Body of pancreas (tissue), 4 donors: ENCODE results near the gene CEP44. TPM values are rescaled to one million over a fixed set of nuclear protein-coding genes. Genes with fewer than 3 reads are reported as not detected.
"Not testable (repeated sequence)": the region's sequence is repeated elsewhere in the genome, so short reads cannot be mapped to it uniquely, and the experiment has no call there.

Source experiments
- ATAC-seq: fragments of 150-250 bp; one replicate; pipeline ENCODE4 v1.9.1; 2016
- DNase-seq, 4 donors: peaks; one replicate each; pipeline ENCODE4 v3.0.0-alpha.2; 2019
- H3K27ac ChIP-seq, 4 donors: fragments of 200-600 bp; sonication (generic); 1 replicate in 3 of 4; 2 replicates in 1 of 4; pipeline versions ENCODE4 v1.5.1 to v1.6.1; 2016 to 2019; ENCODE audit warnings: mild to moderate bottlenecking in 1 of 4, mixed read lengths in 1 of 4, moderate library complexity in 1 of 4
- H3K27me3 ChIP-seq, 2 donors: fragments of 200-600 bp; sonication (generic); one replicate each; pipeline ENCODE4 v1.6.0; 2016; ENCODE audit warnings: mild to moderate bottlenecking in 1 of 2
- H3K36me3 ChIP-seq, 2 donors: fragments of 200-600 bp; sonication (generic); replicated peaks in 1 of 2; 2 replicates each; pipeline ENCODE4 v1.5.1; 2016; ENCODE audit warnings: low read depth in 2 of 2; ENCODE audit not compliant: insufficient read depth in 1 of 2
- H3K4me1 ChIP-seq: fragments of 200-600 bp; sonication (generic); one replicate; pipeline ENCODE4 v1.6.0; 2016
- H3K4me3 ChIP-seq, 2 donors: fragments of 200-600 bp; sonication (generic); 1 replicate in 1 of 2; 2 replicates in 1 of 2; pipeline ENCODE4 v1.5.1; 2016 to 2019
- H3K9me3 ChIP-seq, 3 donors: fragments of 200-600 bp; sonication (generic); 1 replicate in 2 of 3; 2 replicates in 1 of 3; pipeline ENCODE4 v1.5.1; 2016
- CTCF ChIP-seq, 7 experiments: fragments of 450-650 bp in 4 of 7; fragments of 200-600 bp in 3 of 7; sonication (generic) in 3 of 7; IDR thresholded peaks; one replicate each; pipeline ENCODE4 v1.5.1; 2016 to 2019; ENCODE audit warnings: antibody characterized with exemption in 7 of 7
- POLR2A ChIP-seq, 3 donors: fragments of 450-650 bp; IDR thresholded peaks; one replicate each; pipeline ENCODE4 v1.6.1; 2016; ENCODE audit warnings: antibody characterized with exemption in 3 of 3, mild to moderate bottlenecking in 2 of 3
- WGBS, 2 donors: methylation state at CpG; one replicate each; pipeline ENCODE4 v1.1.5; 2017; 5-methylcytosine and 5-hydroxymethylcytosine counted together
- intact Hi-C: fragments of 100-400 bp; cut with DNase I; formaldehyde crosslinking; loops from one replicate; pipeline ENCODE4 v1.15.1; 2023
- total RNA-seq, 2 donors: library from RNA; depleted of rRNA; stranded (reverse); fragments of >200 nt; gene quantifications; one replicate each; pipeline ENCODE4 v1.1.0, GENCODE V29; 2016

CEP44 gene
- total RNA-seq, 2 donors from 2014 or later = 13.2 to 27.5 TPM

GRCh38 chr4:174375422-174375821 lies 91.7 kb downstream of the CEP44 start:
- intact Hi-C loops = no loop called here

GRCh38 chr4:174377613-174378012 lies 93.9 kb downstream of the CEP44 start:
- WGBS, 2 donors = 49 to 56% methylated on average over 2 of the region's 2 CpGs
- intact Hi-C loops = no loop called here
- ATAC-seq (no peak), DNase-seq (no peak)
- TF ChIP-seq CTCF (IDR thresholded peaks at IDR 0.05) (no peak), POLR2A (IDR thresholded peaks at IDR 0.05) (no peak)
- Histone ChIP-seq H3K36me3 (no peaks in the 10 kb centered on the region), H3K4me1 (no peaks in the 10 kb centered on the region), H3K27me3 (no peaks in the 10 kb centered on the region), H3K27ac (no peak overlapping the region), H3K4me3 (no peak overlapping the region), H3K9me3 (no peaks in the 10 kb centered on the region)

More at GRCh38 chr4:174375422-174375821, 91.7 kb downstream of the CEP44 start:
- no peak overlapping the region for H3K4me3 ChIP-seq
- no peaks in the 10 kb centered on the region for H3K27me3 ChIP-seq
- no peaks in the 10 kb centered on the region for H3K36me3 ChIP-seq
- H3K9me3 ChIP-seq = no peaks in the 10 kb centered on the region
- ATAC-seq (no peak), DNase-seq (no peak)
- no peaks in the 10 kb centered on the region for H3K4me1 ChIP-seq
- no peak overlapping the region for H3K27ac ChIP-seq
- WGBS, 2 donors = 65 to 80% methylated on average over 8 of the region's 8 CpGs
- TF ChIP-seq POLR2A (IDR thresholded peaks at IDR 0.05) (no peak), CTCF (IDR thresholded peaks at IDR 0.05) (no peak)

- Histone ChIP-seq H3K9me3 (no peaks in the 10 kb centered on the region), H3K4me3 (no peak overlapping the region), H3K4me1 (no peaks in the 10 kb centered on the region), H3K36me3 (no peaks in the 10 kb centered on the region), H3K27me3 (no peaks in the 10 kb centered on the region), H3K27ac (no peak overlapping the region)
- ATAC-seq (no peak), DNase-seq (no peak)
- intact Hi-C loops = no loop called here
- no peak for TF ChIP-seq CTCF (IDR thresholded peaks at IDR 0.05)
- TF ChIP-seq POLR2A (IDR thresholded peaks at IDR 0.05) = no peak
- WGBS, 2 donors = 82 to 84% methylated on average over 2 of the region's 2 CpGs
Measured at GRCh38 chr4:174378951-174379350, 95.2 kb downstream of the CEP44 start.

- DNase-seq, H3K9me3 ChIP-seq, H3K4me1 ChIP-seq, H3K27ac ChIP-seq, H3K36me3 ChIP-seq, intact Hi-C loops, H3K27me3 ChIP-seq, ATAC-seq, H3K4me3 ChIP-seq: not testable (repeated sequence)
- WGBS, 2 donors = 61 to 65% methylated on average over 4 of the region's 4 CpGs
Measured at GRCh38 chr4:174380206-174380605, 96.5 kb downstream of the CEP44 start.

- ATAC-seq = no peak
- no peaks in the 10 kb centered on the region for H3K27me3 ChIP-seq
- H3K27ac ChIP-seq = no peak overlapping the region
- intact Hi-C loops = no loop called here
- H3K9me3 ChIP-seq = no peaks in the 10 kb centered on the region
- WGBS, 2 donors = 59 to 69% methylated on average over 9 of the region's 9 CpGs
- H3K4me3 ChIP-seq = no peak overlapping the region
- TF ChIP-seq CTCF (IDR thresholded peaks at IDR 0.05) = no peak
- TF ChIP-seq POLR2A (IDR thresholded peaks at IDR 0.05) = no peak
- H3K4me1 ChIP-seq = no peaks in the 10 kb centered on the region
- no peak for DNase-seq
- H3K36me3 ChIP-seq = no peaks in the 10 kb centered on the region
Measured at GRCh38 chr4:174380699-174381439, 97.2 kb downstream of the CEP44 start.
